ENCODE measurements around the gene PTPRQ. TPM values are rescaled to one million over a fixed set of nuclear protein-coding genes. Genes with fewer than 3 reads are reported as not detected.

Gene PTPRQ
- total RNA-seq, 1 donor from 2014 or later = not detected

- DNase-seq (ENCODE audit: low read depth, low spot score) = no peak
- H3K9me3 Mint-ChIP-seq = no peaks in the 10 kb centered on the region
- no peak overlapping the region for H3K27ac Mint-ChIP-seq (ENCODE audit: unreplicated experiment)
- no peak overlapping the region for H3K4me3 Mint-ChIP-seq
- TF ChIP-seq CTCF (conservative IDR thresholded peaks at IDR 0.05) = no peak
- H3K36me3 Mint-ChIP-seq (ENCODE audit: low read depth) = peaks cover 3% of the 10 kb centered on the region
- peaks cover 92% of the 10 kb centered on the region for H3K27me3 Mint-ChIP-seq (ENCODE audit: low read depth)
- peaks cover 15% of the 10 kb centered on the region for H3K4me1 Mint-ChIP-seq
These were observed 266.9 kb downstream of the PTPRQ start for GRCh38 chr12:80710727-80711449.

GRCh38 chr12:80711866-80712265 lies 267.8 kb downstream of the PTPRQ start:
- no peak overlapping the region for H3K4me3 Mint-ChIP-seq
- DNase-seq (ENCODE audit: low read depth, low spot score) = no peak
- peaks cover 15% of the 10 kb centered on the region for H3K4me1 Mint-ChIP-seq
- H3K9me3 Mint-ChIP-seq = no peaks in the 10 kb centered on the region
- H3K36me3 Mint-ChIP-seq (ENCODE audit: low read depth) = peaks cover 3% of the 10 kb centered on the region
- H3K27ac Mint-ChIP-seq (ENCODE audit: unreplicated experiment) = no peak overlapping the region
- TF ChIP-seq CTCF (conservative IDR thresholded peaks at IDR 0.05) = no peak
- peaks cover 87% of the 10 kb centered on the region for H3K27me3 Mint-ChIP-seq (ENCODE audit: low read depth)

GRCh38 chr12:80712866-80713265 lies 268.8 kb downstream of the PTPRQ start:
- H3K4me1 Mint-ChIP-seq = peaks cover 15% of the 10 kb centered on the region
- peaks cover 77% of the 10 kb centered on the region for H3K27me3 Mint-ChIP-seq (ENCODE audit: low read depth)
- H3K27ac Mint-ChIP-seq (ENCODE audit: unreplicated experiment) = no peak overlapping the region

GRCh38 chr12:80713419-80713818 lies 269.4 kb downstream of the PTPRQ start:
- Mint-ChIP-seq H3K27ac (ENCODE audit: unreplicated experiment) (no peak overlapping the region), H3K9me3 (no peaks in the 10 kb centered on the region), H3K4me3 (peak overlapping the region; percentile 28), H3K4me1 (peaks cover 13% of the 10 kb centered on the region), H3K36me3 (ENCODE audit: low read depth) (peaks cover 3% of the 10 kb centered on the region), H3K27me3 (ENCODE audit: low read depth) (peaks cover 72% of the 10 kb centered on the region)
- no peak for TF ChIP-seq CTCF (conservative IDR thresholded peaks at IDR 0.05)
- DNase-seq (ENCODE audit: low read depth, low spot score) = no peak

More at GRCh38 chr12:80712866-80713265, 268.8 kb downstream of the PTPRQ start:
- Mint-ChIP-seq H3K4me3 (no peak overlapping the region), H3K9me3 (no peaks in the 10 kb centered on the region), H3K36me3 (ENCODE audit: low read depth) (peaks cover 3% of the 10 kb centered on the region)
- no peak for DNase-seq (ENCODE audit: low read depth, low spot score)
- TF ChIP-seq CTCF (conservative IDR thresholded peaks at IDR 0.05) = no peak

GRCh38 chr12:80714055-80714454 lies 270.0 kb downstream of the PTPRQ start:
- peaks cover 65% of the 10 kb centered on the region for H3K27me3 Mint-ChIP-seq (ENCODE audit: low read depth)
- peak overlapping the region; percentile 28 for H3K4me3 Mint-ChIP-seq
- H3K4me1 Mint-ChIP-seq = peaks cover 7% of the 10 kb centered on the region
- H3K9me3 Mint-ChIP-seq = no peaks in the 10 kb centered on the region
- no peaks in the 10 kb centered on the region for H3K36me3 Mint-ChIP-seq (ENCODE audit: low read depth)
- no peak for DNase-seq (ENCODE audit: low read depth, low spot score)
- no peak for TF ChIP-seq CTCF (conservative IDR thresholded peaks at IDR 0.05)
- H3K27ac Mint-ChIP-seq (ENCODE audit: unreplicated experiment) = no peak overlapping the region
